H1 (cell line): ENCODE measurements around the gene STYXL1. TPM values are rescaled to one million over a fixed set of nuclear protein-coding genes. Genes with fewer than 3 reads are reported as not detected.

Experiments used
- ATF2 ChIP-seq: IDR thresholded peaks from 2 replicates; pipeline ENCODE4 v1.6.1; 2012; ENCODE audit warnings: low read length, inconsistent platforms
- ATF3 ChIP-seq: IDR thresholded peaks from 2 replicates; pipeline ENCODE4 v1.6.1; 2011; ENCODE audit warnings: low read depth, mild to moderate bottlenecking, low read length; ENCODE audit not compliant: insufficient read depth
- CHD7 ChIP-seq: fragments of 300-600 bp; sonication (generic); IDR thresholded peaks from 2 replicates; pipeline ENCODE4 v1.7.1; 2012; ENCODE audit warnings: low read length, moderate library complexity, mild to moderate bottlenecking, inconsistent platforms; ENCODE audit not compliant: insufficient replicate concordance
- EGR1 ChIP-seq: IDR thresholded peaks from 2 replicates; pipeline ENCODE4 v1.6.1; 2011; ENCODE audit warnings: low read depth, low read length, borderline replicate concordance
- FOSL1 ChIP-seq: IDR thresholded peaks from 2 replicates; pipeline ENCODE4 v1.6.1; 2011; ENCODE audit warnings: mild to moderate bottlenecking, low read depth, low read length, moderate library complexity; ENCODE audit not compliant: insufficient read depth
- TAF7 ChIP-seq: optimal IDR thresholded peaks from 2 replicates; pipeline ENCODE3; 2011; ENCODE audit warnings: low read depth, mild to moderate bottlenecking, inconsistent platforms, low read length, moderate library complexity, borderline replicate concordance
- polyA plus RNA-seq, 7 experiments: library from polyadenylated mRNA; depleted of rRNA in 3 of 7; stranded (reverse) in 5 of 7; unstranded in 2 of 7; fragments of >200 nt in 5 of 7; fragments of 200-250 nt in 2 of 7; gene quantifications; 1 replicate in 5 of 7; 2 replicates in 1 of 7; 4 replicates in 1 of 7; pipeline versions ENCODE4 v1.2.1 to v1.2.3, GENCODE V29; 2011 to 2013; ENCODE audit warnings: missing spikeins in 2 of 7, mixed read lengths in 2 of 7
- total RNA-seq: library from RNA; stranded (reverse); fragmentation: NEBNext Ultra II Directional; extraction: Animal tissue kit (Norgen Biotek cat#: 25700); gene quantifications from 2 replicates; pipeline ENCODE4 v1.2.1, GENCODE V29; 2021

The STYXL1 gene
- total and polyA plus RNA-seq, 2 of the 8 experiments (the other 6 are each of a cell fraction or from before 2014, with no cell fraction given) = 32.3 to 53.9 TPM

- TF ChIP-seq CHD7 (no peak), ATF2 (no peak), FOSL1 (no peak), EGR1 (no peak), ATF3 (no peak), TAF7 (no peak)
Measured at GRCh38 chr7:76074972-76075370, 27.2 kb upstream of the STYXL1 start (continued).
